ENCODE results near the gene SLC5A6.

Gene SLC5A6

GRCh38 chr2:27237341-27237945 is 25.4 kb upstream of the SLC5A6 start:
- no peak for TF ChIP-seq CTCF (IDR thresholded peaks at IDR 0.05; ENCODE audit: low read length, missing control alignments)
- H3K4me3 ChIP-seq (replicated peaks; ENCODE audit: low read depth, low read length): no peak overlapping the region
- no peak for DNase-seq (ENCODE audit: low read depth)

GRCh38 chr2:27236626-27237025 is 24.6 kb upstream of the SLC5A6 start:
- no peak for DNase-seq (ENCODE audit: low read depth)
- no peak for TF ChIP-seq CTCF (IDR thresholded peaks at IDR 0.05; ENCODE audit: low read length, missing control alignments)

GRCh38 chr2:27236136-27236535 is 24.1 kb upstream of the SLC5A6 start:
- H3K4me3 ChIP-seq (replicated peaks; ENCODE audit: low read depth, low read length): no peak overlapping the region
- no peak for DNase-seq (ENCODE audit: low read depth)
- no peak for TF ChIP-seq CTCF (IDR thresholded peaks at IDR 0.05; ENCODE audit: low read length, missing control alignments)

More at GRCh38 chr2:27236626-27237025, 24.6 kb upstream of the SLC5A6 start:
- no peak overlapping the region for H3K4me3 ChIP-seq (replicated peaks; ENCODE audit: low read depth, low read length)

- TF ChIP-seq CTCF (IDR thresholded peaks at IDR 0.05; ENCODE audit: low read length, missing control alignments): no peak
Observed at GRCh38 chr2:27233341-27233740, 21.3 kb upstream of the SLC5A6 start.

GRCh38 chr2:27231921-27232320 is 19.9 kb upstream of the SLC5A6 start:
- no peak overlapping the region for H3K4me3 ChIP-seq (replicated peaks; ENCODE audit: low read depth, low read length)
- no peak for DNase-seq (ENCODE audit: low read depth)
- no peak for TF ChIP-seq CTCF (IDR thresholded peaks at IDR 0.05; ENCODE audit: low read length, missing control alignments)

More at GRCh38 chr2:27233341-27233740, 21.3 kb upstream of the SLC5A6 start:
- H3K4me3 ChIP-seq (replicated peaks; ENCODE audit: low read depth, low read length): no peak overlapping the region
- DNase-seq (ENCODE audit: low read depth): no peak

GRCh38 chr2:27227501-27227900 is 15.4 kb upstream of the SLC5A6 start:
- no peak for TF ChIP-seq CTCF (IDR thresholded peaks at IDR 0.05; ENCODE audit: low read length, missing control alignments)
- H3K4me3 ChIP-seq (replicated peaks; ENCODE audit: low read depth, low read length): no peak overlapping the region
- DNase-seq (ENCODE audit: low read depth): no peak

- no peak for TF ChIP-seq CTCF (IDR thresholded peaks at IDR 0.05; ENCODE audit: low read length, missing control alignments)
- no peak for DNase-seq (ENCODE audit: low read depth)
- H3K4me3 ChIP-seq (replicated peaks; ENCODE audit: low read depth, low read length): no peak overlapping the region
Observed at GRCh38 chr2:27225526-27225925, 13.5 kb upstream of the SLC5A6 start.
